KG1 (cell line): ENCODE results near the gene MEOX1.

ENCODE experiments used
- DNase-seq: peaks from one replicate; lab custom pipeline; 2025; lab: John Stamatoyannopoulos, UW

MEOX1 gene

DNA sequence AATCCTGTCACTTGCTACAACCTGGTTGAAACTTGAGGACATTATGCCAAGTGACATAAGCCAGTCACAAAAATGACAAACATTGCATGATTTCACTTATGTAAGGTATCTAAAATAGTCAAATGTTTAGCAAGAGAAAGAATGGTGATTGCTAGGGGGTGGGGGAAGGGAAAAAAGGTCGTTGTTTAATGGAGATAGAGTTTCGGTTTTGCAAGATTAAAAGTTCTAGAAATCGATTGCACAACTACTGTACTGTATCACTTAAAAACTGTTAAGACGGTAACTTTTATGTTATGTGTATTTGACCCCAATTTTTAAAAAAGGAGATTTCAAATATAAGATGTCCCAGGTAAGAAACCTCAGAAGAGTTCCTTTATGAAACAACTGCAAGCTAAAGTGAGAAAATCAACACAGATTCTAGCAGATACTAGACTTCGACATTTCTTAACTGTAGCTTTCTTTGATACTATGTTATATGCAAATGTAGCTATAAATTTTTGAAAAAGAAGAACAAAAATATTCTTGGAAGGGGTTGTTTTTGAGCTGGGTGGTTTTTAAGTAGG, 5.9 kb downstream of the MEOX1 start:
- DNase-seq: no peak

DNA sequence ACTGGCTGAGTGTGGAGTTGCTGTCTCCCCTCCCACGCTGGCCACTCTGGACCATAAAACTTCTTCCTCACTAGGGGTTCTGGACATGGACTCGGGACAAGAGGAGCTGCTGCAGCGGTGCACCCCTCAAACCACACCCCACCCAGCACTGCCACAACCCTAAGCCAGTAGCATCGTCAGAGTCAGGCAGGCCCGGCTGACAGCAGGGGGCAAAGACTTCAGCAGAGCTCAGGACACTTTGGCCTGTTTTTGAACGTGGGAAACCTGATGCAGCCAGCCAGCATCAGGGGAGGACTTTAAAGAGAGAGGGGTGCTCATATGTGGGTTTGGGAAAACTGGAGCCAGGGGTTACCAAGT, 9.6 kb downstream of the MEOX1 start:
- DNase-seq: no peak

DNA sequence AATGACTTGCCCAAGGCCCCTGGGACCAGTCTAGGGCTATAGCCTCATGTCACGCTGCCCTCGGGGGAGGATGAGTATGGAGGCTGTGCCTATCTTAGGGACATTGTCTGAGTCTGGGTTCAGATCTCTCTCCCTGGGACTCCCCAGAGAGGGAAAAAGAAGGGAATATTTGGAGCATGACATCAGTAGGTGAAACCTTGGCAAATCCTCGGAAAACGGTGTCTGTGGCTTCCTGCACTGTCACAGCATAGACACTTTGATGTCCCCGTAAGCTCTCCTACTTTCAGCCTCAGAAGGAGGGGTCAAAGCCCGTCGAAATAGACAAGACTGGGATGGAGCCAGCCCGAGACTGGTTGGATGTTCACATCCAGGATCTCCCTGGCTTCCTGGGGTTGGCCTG, 11.3 kb downstream of the MEOX1 start:
- DNase-seq: no peak

DNA sequence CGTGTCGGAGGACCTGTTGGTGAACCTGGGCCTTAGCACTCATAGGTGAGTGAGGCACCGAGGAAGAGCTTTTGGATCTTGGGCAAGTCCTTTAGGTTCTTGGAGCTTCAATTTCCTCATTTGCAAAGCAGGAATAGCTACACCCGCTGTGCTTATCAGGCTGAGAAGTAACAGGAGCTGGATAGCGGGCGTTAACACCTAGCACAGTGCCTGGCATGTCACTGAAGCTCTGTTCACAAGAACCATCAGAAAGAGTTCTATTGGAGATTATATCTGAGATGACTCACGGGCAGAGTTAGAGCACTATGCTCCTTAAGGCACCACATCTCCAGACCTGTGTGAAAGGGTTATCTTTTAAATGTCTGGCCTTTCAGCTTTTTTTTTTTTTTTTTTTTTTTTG, 12.8 kb downstream of the MEOX1 start:
- DNase-seq: no peak

DNA sequence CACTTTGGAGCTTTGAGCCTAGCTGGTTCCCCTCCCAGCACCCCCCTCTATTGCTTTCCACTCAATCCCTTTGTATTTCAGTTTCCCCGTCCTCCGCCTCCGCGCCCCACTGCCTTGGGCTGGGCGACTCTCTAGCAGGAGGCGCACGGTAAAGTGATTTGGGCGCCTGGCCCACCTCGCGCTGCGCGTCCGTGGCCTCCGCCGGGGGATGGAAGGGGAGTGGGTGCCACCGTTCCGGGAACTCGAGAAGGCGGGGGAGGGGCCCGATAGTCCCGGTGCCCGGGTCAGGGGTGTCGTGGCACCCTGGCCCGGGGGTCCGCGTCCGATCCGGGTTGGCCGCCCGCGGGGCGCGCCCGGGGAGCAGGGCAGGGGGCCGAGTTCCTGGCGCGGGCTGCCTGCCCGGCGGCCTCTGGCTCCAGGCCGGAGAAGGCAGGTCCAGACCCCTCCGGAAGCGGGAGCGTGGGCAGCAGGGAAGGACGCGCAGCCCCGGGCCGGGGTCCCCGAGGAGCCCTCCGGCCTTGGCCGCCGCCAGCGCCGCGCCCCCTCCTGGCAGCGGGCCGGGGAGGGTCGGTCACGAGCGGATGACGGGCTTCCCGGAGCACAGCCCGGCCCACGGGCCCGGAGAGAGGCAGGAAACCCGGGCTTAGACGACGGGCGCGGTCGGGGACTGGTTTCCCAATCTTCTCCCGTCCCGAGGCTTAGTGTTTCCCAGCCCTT, 15.8 kb downstream of the MEOX1 start:
- no peak for DNase-seq

DNA sequence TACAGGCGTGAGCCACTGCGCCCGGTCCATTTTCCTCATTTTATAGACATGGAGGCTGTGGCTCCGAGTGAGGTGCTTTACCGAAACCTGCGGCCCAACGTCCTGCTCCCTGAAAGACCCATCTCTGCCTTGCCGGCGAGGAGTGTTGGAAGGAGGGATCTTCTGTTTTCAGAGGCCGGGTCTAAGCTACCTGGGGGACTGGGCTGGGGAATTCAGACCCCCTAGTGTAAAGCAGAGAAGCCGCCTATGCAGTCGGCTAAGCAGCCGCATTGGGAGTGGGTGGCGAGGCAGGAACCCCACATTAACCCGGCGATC, 16.3 kb downstream of the MEOX1 start:
- DNase-seq: no peak

DNA sequence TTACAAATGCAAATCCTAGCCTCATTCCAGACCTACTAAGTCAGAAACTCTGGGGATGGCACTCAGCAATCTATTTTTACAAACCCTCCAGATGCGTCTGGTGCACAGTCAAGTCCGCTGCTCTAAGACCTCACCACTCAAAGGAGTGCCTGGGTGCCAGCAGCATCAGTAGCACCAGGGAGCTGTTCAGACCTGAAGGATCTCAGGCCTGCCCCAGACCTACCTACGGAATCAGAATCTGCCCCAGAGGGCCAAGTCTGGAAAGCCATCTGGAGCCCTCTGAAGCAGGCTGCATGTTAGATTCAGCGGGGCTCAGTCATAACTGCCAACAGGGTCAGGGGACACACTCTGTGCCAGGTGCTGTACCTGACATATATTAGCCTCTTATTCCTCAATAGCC, 17.6 kb downstream of the MEOX1 start:
- no peak for DNase-seq

DNA sequence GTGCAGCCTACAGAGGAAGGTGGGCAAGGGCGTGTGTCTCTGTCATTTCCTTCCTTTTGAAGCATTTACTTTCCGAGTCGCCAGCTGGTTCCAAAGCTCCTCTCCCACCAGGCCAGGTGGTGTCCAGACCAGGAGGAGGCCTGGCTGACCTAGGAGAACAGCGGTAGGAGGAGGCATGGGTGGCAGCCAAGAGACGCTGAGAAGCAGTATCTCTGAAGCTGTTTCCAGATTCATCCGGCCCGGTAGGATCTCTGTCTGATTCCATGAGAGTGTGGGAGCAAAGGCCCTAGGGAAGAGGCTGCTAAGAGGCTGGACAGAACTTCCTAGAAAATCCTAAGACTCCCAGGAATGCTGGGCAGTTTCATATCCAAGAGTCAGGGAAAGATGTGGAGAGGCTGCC, 20.3 kb downstream of the MEOX1 start:
- DNase-seq: no peak

DNA sequence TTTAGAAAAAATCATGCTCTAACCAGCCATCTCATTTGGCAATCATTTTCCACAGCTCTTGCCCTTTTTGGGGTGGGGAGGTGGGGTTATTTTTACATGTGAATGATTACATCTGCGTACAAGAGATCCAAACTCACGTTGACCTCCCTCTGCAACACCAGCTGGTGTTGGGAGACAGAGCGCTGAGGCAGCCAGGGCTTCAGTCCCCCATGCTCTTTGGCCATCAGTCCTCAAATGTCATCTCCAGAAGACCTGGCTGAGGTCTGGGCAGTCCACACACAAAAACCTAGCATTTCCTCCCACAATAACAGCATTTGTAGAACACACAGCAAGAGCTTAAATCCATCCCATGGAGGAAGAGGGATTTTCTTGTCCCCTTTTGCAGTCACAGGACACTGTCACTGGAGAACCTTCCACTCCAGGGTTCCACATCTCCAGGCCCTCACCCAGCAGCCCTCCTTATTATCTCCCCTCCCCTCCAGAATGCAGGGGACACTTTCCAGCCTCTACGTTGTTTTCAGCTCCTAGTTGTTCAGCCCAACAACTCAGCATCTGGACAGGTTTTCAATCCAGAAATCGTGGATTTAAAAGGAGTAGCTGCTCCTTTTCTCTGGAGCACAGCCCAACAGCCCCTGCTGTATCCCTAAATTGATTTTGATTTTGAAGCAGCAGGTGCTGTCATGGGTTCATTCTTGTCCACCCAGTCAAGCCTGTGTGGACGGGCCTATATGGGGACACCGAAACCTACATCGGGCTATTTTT, 21.1 kb downstream of the MEOX1 start:
- no peak for DNase-seq

DNA sequence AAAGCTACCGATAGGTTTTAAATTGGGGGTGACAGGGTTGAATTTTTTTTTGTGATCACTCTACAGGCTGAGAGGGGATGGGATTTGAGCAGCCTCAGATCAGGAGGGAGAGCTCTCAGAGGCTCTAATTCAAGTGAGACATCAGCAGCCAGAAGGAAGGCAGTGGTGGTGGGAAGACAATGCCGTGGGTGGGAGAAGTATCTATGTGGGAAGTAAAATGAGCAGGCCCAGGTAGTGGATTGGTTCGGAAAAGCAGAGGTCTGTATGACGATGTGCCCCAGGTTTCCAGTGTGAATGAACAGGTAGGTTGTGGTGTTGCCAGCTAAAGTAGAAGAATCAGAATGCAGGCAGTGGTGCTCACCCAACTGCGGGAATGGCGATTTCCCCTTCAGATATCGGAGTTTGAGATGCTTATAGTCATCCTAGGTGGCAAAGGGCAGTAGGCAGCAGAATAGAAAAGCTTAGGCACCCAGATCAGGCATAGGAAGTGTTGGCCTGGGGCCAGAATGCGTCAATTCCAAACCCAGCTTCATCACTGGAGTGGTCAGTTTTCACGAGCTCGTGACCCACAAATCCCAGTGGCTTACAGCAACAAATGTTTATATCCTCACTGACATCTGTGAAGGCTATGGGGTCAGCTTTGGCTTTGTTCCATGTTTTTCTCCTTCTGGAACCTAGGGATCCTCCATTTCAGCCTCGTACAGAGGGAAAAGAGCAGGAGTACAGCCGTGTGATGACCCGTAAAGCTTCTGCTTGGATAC, 24.0 kb downstream of the MEOX1 start:
- DNase-seq: no peak

DNA sequence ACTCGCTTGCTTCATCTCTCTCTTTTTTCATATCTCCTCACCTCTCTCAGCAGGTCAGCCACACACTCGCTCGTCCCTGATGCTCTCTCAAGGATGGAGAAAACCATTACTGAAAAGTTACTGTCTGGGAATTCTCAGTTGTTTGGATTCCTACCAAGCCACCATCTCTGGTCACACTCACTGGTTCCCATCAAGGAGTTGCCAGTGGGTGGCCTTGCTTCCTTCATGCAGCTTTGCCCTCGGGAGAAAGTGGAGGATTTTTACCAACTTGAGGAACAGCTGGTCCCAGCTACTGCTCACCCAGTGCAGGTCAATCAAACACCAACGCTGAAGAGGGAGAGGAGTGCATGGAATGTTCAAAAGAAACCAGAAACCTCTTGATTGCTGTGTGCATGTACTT, 25.3 kb downstream of the MEOX1 start:
- no peak for DNase-seq

DNA sequence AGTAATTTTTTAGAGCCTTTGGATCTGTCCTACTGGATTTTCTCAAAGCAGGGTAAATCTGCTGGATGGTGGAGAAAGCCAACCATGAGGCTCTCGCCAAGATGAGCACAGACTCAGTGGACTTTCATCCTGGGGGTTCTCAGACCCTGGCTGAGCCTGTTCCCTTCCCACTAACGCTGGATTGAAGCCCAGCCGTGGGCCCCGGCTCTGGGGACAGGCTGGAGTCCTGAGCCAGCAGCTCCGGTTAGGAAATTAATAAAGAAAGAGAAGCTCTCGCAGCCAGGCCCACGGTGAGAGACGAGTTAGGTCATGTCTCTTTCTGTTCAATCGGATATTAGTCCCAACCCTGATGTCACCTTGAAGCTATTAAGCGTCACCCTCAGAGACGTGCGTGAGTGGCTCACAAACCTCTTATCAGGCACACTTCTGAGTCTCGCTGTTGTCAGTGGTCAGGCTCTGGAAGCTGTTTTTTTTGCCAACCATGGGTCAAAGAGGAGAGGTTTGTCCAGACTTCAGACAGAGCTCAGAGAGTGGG, 27.1 kb downstream of the MEOX1 start:
- no peak for DNase-seq

DNA sequence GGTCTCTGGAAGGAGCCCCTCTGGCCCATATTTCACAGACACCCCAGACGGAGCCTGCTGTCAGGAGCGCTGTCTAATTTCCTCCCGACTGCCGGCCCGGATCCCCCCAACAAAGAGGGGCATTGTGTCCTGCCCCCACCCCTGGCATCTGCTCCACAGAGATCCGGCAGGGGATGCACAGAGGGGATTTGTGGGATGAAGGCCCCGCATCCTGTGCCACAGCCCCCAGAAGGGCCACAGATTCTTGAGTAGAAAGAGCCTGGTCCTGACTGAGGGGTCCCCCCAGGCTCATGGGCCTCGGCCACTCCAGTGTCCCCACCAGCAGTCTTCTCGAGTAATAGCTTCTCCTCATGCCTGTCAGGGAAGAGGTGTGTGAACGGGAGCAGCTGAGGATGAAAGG, 29.5 kb downstream of the MEOX1 start:
- no peak for DNase-seq

DNA sequence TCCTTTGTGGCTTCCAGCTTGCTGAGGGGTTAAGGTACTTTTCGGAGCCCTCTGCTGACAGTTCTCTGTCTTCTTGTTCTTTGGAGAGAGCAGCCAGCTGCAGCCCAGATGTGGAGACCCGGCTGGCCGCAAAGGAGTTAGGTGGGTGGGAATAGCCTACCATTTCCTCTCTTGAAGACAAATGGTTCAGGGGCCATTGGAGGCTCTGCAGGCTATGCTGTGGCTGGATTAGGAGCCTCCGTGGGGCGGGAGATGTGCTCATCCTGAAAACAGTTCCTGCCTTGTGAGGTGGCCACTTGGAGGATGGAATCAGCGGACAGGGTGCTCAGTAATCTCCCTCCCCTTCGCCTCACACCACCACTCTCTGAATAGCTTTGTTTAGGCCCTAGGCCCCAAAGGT, 30.3 kb downstream of the MEOX1 start:
- no peak for DNase-seq

DNA sequence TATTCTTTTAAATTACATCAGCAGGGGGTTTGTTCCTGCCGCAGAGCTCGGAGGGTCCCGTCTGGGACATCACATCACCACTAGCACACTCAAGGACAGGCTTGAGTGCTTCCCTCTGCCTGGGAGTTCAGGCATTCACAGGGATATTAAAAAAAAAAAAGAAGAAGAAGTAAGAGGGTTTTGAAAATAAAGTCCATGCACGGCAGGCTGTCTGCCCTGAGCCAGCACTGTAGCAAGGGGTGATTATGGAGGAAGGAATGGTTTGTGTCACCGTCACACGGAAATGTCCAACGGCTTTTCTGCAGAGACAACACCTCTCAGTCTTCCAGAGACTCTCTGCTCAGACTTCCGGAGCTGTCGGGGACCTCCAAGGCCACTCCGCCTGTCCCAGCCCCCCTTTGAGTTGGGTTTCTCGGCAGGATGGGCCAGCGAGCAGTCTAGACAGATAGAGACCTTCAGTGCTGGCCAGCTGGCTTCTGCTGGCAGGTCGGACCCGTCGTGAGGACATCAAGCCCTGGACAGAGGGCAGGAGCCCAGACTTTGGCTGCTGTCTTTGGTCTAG, 33.6 kb downstream of the MEOX1 start:
- DNase-seq: no peak

DNA sequence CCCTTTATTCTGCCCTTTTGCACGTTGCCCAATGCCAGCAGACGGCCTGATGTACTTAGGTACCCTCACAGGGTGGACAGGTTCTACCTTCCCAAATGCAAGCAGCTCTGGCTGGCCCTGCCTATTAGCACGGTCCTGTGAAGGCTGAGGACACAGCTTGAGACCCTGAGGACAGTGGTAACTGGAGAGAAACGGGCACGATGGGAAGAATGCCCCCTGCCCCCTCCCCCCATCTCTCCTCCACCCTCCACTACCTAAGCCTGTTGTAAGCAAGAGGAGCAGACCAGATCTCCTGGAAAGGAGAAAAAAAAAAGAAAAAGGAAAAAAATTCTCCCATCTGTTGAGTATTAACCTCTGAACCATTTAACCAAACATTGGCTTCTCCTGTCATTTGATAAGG, 34.1 kb downstream of the MEOX1 start:
- no peak for DNase-seq

DNA sequence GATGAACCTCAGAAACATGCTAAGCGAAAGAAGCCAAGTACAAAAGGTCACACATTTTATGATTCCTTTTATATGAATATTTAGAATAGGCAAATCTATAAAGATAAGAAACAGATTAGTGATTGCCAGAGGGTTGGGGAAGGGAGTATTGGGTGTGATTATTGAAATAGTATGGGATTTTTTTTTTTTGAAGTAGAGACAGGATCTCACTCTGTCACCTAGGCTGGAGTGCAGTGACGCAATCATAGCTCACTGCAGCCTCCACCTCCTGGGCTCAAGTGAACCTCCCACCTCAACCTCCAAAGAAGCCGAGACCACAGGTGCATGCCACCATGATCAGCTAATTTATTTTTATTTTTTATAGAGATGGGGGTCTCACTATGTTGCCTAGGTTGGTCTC, 35.7 kb downstream of the MEOX1 start:
- DNase-seq: no peak

DNA sequence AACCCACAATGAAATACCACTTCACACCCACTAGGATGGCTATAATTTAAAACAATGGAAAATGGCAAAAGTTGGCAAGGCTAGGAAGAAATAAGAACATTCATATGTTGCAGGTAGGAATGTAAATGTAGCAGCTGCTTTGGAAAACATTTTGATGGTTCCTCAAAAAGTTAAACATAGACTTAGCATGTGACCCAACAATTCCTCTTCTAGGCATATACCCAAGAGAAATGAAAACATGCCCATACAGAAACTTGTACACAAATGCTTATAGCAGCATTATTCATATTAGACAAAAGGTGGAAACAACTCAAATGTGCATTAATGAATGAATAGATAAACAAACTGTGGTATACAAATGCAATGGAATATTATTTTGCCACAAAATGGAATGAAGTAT, 36.1 kb downstream of the MEOX1 start:
- DNase-seq: no peak

DNA sequence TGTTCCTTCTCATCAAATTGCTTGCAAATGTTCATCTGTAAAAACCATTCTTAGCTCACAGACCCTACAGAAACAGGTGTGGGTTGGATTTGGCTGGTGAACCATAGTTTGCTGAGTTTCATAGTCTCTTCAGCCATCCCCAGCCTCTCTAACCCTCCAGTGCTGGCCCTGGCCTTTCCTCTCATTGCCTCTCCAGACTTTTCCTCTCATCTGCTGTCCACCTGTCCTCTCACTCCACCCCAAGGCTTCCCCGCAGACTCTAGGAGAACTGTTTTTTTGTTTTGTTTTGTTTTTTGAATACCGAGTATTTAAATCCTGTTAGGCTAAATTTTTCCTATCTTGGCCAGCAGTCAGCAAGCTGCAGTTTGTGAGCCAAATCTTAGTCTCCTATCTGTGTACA, 41.1 kb downstream of the MEOX1 start:
- no peak for DNase-seq

DNA sequence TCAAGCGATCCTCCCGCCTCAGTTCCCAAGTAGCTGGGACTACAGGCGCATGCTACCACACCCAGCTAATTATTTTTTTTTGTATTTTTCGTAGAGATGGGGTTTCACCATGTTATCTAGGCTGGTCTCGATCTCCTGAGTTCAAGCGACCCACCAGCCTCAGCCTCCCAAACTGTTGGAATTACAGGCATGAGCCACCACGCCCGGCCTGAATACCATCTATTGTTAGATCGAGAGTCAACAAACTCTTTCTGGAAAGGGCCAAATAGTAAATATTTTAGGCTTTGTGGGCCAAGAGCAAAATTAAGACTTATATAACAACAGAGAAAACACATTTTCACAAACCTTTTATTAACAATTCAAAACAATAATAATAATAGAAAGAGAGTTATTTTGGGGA, 41.6 kb downstream of the MEOX1 start:
- DNase-seq: no peak

DNA sequence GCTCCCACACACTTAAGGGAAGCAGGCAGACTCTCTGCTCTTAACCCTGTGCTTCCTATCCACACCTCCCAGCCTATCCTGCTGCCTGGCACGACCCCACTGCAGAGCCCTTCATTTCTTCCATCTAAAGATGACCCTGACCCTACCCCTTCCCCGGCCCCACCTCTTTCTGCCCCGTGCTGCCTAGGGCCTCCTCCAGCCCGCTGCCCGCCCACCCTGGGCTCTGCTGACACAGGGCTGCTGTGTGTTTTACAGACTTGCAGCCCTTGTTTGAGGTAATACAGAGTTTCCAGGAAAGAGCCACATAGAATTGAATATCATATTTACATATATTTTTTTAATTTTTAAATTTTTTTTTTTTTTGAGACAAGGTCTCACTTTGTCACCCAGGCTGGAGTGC, 42.0 kb downstream of the MEOX1 start:
- no peak for DNase-seq

DNA sequence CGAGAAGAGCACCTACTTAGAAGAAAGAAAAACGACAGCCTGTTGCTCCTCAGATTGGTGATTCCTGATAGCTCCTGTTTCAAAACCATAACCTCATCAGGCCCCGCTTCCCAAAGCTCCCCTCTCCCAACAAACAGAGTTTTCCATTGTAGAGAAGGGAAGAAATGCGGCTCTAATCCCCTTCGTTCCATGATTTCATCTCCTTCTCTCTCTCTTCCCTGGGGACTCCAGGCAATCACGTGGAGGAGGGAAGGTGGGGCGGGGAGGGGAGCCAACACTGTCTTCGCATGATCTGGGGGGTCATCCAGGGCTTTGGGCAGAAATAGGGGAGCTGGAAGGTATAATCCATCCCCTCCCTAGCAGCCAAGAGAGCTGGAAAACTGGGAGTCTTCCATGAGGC, 43.4 kb downstream of the MEOX1 start:
- DNase-seq: no peak

DNA sequence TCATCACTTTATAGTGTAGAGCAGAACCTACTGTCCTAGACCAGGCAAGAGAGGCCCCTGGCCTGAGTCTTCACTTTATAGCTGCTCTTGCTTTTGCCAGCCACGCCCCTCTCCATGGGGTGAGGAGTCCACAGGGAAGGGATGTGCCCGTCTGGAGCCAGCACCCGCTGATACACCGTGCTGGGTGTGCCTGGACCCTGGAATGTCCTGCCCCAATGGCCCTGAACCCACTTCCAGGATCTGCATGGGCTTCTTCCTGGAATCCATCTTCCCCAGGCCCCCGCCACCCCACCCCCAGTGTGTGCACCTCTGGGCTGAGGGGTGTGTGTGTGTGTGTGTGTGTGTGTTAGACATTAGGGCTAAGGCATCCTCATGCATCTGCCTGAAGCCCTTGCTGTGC, 44.9 kb downstream of the MEOX1 start:
- DNase-seq: no peak
